HepG2 (cell line): Measurements from ENCODE around the gene TMUB1. TPM values are rescaled to one million over a fixed set of nuclear protein-coding genes. Genes with fewer than 3 reads are reported as not detected.

Experiments used
- HDAC2 ChIP-seq: sonication (generic); formaldehyde crosslinking; IDR thresholded peaks from 2 replicates; pipeline ENCODE4 v1.4.0; 2020; ENCODE audit warnings: missing genetic modification reagents
- HOXA5 ChIP-seq: sonication (generic); formaldehyde crosslinking; IDR thresholded peaks from 2 replicates; pipeline ENCODE4 v1.4.0; 2020; ENCODE audit warnings: missing genetic modification reagents
- KDM5B ChIP-seq: sonication (generic); formaldehyde crosslinking; IDR thresholded peaks from 2 replicates; pipeline ENCODE4 v1.4.0; 2020; ENCODE audit warnings: missing genetic modification reagents, mild to moderate bottlenecking, borderline replicate concordance
- MAZ ChIP-seq, 2 experiments: sonication (generic) in 1 of 2; formaldehyde crosslinking in 1 of 2; IDR thresholded peaks; 2 replicates each; pipeline versions ENCODE4 v1.5.0 to v1.6.1; 2012 to 2020; ENCODE audit warnings: low read depth in 2 of 2, mild to moderate bottlenecking in 2 of 2, borderline replicate concordance in 1 of 2, improper control_type of control experiment in 1 of 2, low read length in 1 of 2, missing genetic modification reagents in 1 of 2, moderate library complexity in 1 of 2
- NAIF1 ChIP-seq: sonication (generic); formaldehyde crosslinking; IDR thresholded peaks from 2 replicates; pipeline ENCODE4 v1.5.0; 2020; ENCODE audit warnings: mild to moderate bottlenecking, missing genetic modification reagents, borderline replicate concordance
- NR3C1 ChIP-seq: sonication (generic); formaldehyde crosslinking; IDR thresholded peaks from 2 replicates; pipeline ENCODE4 v1.4.0; 2020; ENCODE audit warnings: missing genetic modification reagents
- SIN3A ChIP-seq: IDR thresholded peaks from 2 replicates; pipeline ENCODE4 v1.6.1; 2011; ENCODE audit warnings: low read depth, mild to moderate bottlenecking, control low read depth, low read length, borderline replicate concordance
- TCF7L2 ChIP-seq: IDR thresholded peaks from 2 replicates; pipeline ENCODE4 v1.6.1; 2011; ENCODE audit warnings: mild to moderate bottlenecking, low read depth, low read length, moderate library complexity
- TRIM24 ChIP-seq: sonication (generic); formaldehyde crosslinking; IDR thresholded peaks from 2 replicates; pipeline ENCODE4 v1.8.0; 2022; ENCODE audit warnings: mild to moderate bottlenecking, missing genetic modification reagents
- ZBTB38 ChIP-seq: sonication (generic); formaldehyde crosslinking; IDR thresholded peaks from 2 replicates; pipeline ENCODE4 v1.5.1; 2020; ENCODE audit warnings: mild to moderate bottlenecking, missing genetic modification reagents
- ZKSCAN1 ChIP-seq: fragments of 150-350 bp; IDR thresholded peaks from 2 replicates; pipeline ENCODE4 v1.6.1; 2014; ENCODE audit warnings: low read length
- ZNF12 ChIP-seq: sonication (generic); formaldehyde crosslinking; IDR thresholded peaks from 2 replicates; pipeline ENCODE4 v1.5.0; 2020; ENCODE audit warnings: missing genetic modification reagents
- ZNF207 ChIP-seq: fragments of 450-650 bp; IDR thresholded peaks from 2 replicates; pipeline ENCODE4 v1.6.1; 2016; ENCODE audit warnings: antibody characterized with exemption, borderline replicate concordance
- ZNF430 ChIP-seq: sonication (generic); formaldehyde crosslinking; IDR thresholded peaks from 2 replicates; pipeline ENCODE4 v1.9.0; 2021; ENCODE audit warnings: mild to moderate bottlenecking, missing genetic modification reagents
- ZNF530 ChIP-seq: sonication (generic); formaldehyde crosslinking; IDR thresholded peaks from 2 replicates; pipeline ENCODE4 v1.5.0; 2020; ENCODE audit warnings: low read depth, mild to moderate bottlenecking, missing genetic modification reagents
- ZNF556 ChIP-seq: sonication (generic); formaldehyde crosslinking; IDR thresholded peaks from 2 replicates; pipeline ENCODE4 v1.4.0; 2020; ENCODE audit warnings: mild to moderate bottlenecking, missing genetic modification reagents, borderline replicate concordance
- ZNF772 ChIP-seq: sonication (generic); formaldehyde crosslinking; IDR thresholded peaks from 2 replicates; pipeline ENCODE4 v1.5.0; 2020; ENCODE audit warnings: mild to moderate bottlenecking, missing genetic modification reagents
- ZNF883 ChIP-seq: sonication (generic); formaldehyde crosslinking; IDR thresholded peaks from 2 replicates; pipeline ENCODE4 v1.5.1; 2020; ENCODE audit warnings: mild to moderate bottlenecking, missing genetic modification reagents; ENCODE audit errors: not compliant biosample characterization
- ZNF891 ChIP-seq: sonication (generic); formaldehyde crosslinking; IDR thresholded peaks from 2 replicates; pipeline ENCODE4 v1.5.0; 2020; ENCODE audit warnings: mild to moderate bottlenecking, missing genetic modification reagents
- ZSCAN12 ChIP-seq: sonication (generic); formaldehyde crosslinking; IDR thresholded peaks from 2 replicates; pipeline ENCODE4 v1.9.0; 2021; ENCODE audit warnings: mild to moderate bottlenecking, missing genetic modification reagents
- polyA plus RNA-seq, 8 experiments: library from polyadenylated mRNA; depleted of rRNA in 3 of 8; stranded (reverse) in 7 of 8; unstranded in 1 of 8; fragments of >200 nt; fragmentation: Illumina TruSeq in 4 of 8; extraction: Trizol in 4 of 8; gene quantifications; 2 replicates each; pipeline versions ENCODE4 v1.2.1 to v1.2.3, GENCODE V29; 2011 to 2016; ENCODE audit warnings: low read depth in 4 of 8, missing spikeins in 1 of 8, mixed read lengths in 1 of 8; ENCODE audit not compliant: insufficient read depth in 1 of 8
- total RNA-seq, 5 experiments: library from RNA; depleted of rRNA; stranded (reverse); fragments of >200 nt; fragmentation: Illumina TruSeq; extraction: Trizol; gene quantifications; 2 replicates each; pipeline ENCODE4 v1.2.3, GENCODE V29; 2016; ENCODE audit warnings: low read depth in 1 of 5
- TF ChIP-seq, protein P1 (sequence below): sonication (generic); formaldehyde crosslinking; IDR thresholded peaks from 2 replicates; pipeline ENCODE4 v1.4.0; 2020; ENCODE audit warnings: missing genetic modification reagents, borderline replicate concordance
- TF ChIP-seq, protein P2 (sequence below): sonication (generic); formaldehyde crosslinking; IDR thresholded peaks from 2 replicates; pipeline ENCODE4 v1.5.0; 2020; ENCODE audit warnings: mild to moderate bottlenecking, low read depth, missing genetic modification reagents, borderline replicate concordance
- TF ChIP-seq, protein P3 (sequence below): sonication (generic); formaldehyde crosslinking; IDR thresholded peaks from 2 replicates; pipeline ENCODE4 v1.8.1; 2022; ENCODE audit warnings: mild to moderate bottlenecking, missing genetic modification reagents

TMUB1 gene
- total and polyA plus RNA-seq, 2 of the 13 experiments (the other 11 are each of a cell fraction or from before 2014, with no cell fraction given): 44.8 to 51.6 TPM

DNA sequence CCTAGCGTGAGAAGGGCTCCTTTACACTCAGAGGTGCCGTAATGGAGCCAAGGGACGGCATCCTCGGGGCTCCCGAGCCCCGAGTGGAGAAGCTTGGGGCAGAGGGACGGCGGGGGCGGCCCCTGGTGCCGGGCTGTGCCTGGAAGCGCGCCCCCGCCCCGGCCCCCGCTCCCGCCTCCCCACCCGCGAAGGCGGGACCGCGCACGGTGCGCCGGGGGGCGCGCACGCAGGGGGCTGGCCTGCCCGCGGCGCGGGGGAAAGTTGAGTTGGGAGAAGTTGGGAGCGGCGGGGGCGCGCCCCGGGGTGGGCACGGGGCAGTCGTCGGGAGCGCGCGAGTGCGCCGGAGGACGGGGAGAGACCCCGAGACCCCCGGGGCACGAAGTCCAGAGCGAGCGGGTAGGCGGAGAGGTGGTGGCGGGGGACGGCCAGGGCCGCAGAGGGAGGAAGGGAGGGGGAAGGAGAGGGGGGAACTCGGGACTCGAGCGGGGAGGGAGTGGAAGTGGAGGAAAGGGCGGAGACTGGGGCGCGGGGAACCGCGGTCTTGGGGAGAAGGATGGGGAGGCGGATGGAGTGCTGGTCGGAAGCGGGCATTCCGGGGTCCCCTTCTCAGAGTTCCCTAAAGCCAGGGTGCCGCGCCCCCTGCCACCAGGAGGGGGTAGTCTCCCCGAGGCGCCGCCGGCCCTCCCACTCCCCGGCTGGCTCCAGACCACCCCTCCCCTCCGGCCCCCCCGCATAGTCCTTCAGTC is 23.8 kb downstream of the TMUB1 start, which contains the start of gene SLC4A2 (continued):
- no peak; the same call in 1 of the 2 replicates for TF ChIP-seq SIN3A
- TF ChIP-seq, protein P1, sequence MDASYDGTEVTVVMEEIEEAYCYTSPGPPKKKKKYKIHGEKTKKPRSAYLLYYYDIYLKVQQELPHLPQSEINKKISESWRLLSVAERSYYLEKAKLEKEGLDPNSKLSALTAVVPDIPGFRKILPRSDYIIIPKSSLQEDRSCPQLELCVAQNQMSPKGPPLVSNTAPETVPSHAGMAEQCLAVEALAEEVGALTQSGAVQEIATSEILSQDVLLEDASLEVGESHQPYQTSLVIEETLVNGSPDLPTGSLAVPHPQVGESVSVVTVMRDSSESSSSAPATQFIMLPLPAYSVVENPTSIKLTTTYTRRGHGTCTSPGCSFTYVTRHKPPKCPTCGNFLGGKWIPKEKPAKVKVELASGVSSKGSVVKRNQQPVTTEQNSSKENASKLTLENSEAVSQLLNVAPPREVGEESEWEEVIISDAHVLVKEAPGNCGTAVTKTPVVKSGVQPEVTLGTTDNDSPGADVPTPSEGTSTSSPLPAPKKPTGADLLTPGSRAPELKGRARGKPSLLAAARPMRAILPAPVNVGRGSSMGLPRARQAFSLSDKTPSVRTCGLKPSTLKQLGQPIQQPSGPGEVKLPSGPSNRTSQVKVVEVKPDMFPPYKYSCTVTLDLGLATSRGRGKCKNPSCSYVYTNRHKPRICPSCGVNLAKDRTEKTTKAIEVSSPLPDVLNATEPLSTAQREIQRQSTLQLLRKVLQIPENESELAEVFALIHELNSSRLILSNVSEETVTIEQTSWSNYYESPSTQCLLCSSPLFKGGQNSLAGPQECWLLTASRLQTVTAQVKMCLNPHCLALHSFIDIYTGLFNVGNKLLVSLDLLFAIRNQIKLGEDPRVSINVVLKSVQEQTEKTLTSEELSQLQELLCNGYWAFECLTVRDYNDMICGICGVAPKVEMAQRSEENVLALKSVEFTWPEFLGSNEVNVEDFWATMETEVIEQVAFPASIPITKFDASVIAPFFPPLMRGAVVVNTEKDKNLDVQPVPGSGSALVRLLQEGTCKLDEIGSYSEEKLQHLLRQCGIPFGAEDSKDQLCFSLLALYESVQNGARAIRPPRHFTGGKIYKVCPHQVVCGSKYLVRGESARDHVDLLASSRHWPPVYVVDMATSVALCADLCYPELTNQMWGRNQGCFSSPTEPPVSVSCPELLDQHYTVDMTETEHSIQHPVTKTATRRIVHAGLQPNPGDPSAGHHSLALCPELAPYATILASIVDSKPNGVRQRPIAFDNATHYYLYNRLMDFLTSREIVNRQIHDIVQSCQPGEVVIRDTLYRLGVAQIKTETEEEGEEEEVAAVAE (CRISPR knock-in tag): no peak
- TF ChIP-seq ZBTB38 (CRISPR knock-in tag): peak; percentile 16; the same call in 1 of the 2 replicates
- no peak for TF ChIP-seq NR3C1
- no peak for TF ChIP-seq ZSCAN12 (CRISPR knock-in tag)
- peak; percentile 90; the same call in 1 of the 2 replicates for TF ChIP-seq MAZ (IDR thresholded peaks at IDR 0.05; ENCODE audit: borderline replicate concordance, low read depth, low read length)
- TF ChIP-seq MAZ (CRISPR knock-in tag; IDR thresholded peaks at IDR 0.05; ENCODE audit: low read depth): peak; percentile 94
- 0 out of 2 replicates have a peak, but pooled peaks have one; percentile 12 for TF ChIP-seq HOXA5 (CRISPR knock-in tag)
- TF ChIP-seq ZKSCAN1: no peak
- TF ChIP-seq ZNF772 (CRISPR knock-in tag): no peak
- TF ChIP-seq, protein P2, sequence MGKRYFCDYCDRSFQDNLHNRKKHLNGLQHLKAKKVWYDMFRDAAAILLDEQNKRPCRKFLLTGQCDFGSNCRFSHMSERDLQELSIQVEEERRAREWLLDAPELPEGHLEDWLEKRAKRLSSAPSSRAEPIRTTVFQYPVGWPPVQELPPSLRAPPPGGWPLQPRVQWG (CRISPR knock-in tag): no peak
- no peak for TF ChIP-seq ZNF556 (CRISPR knock-in tag)
- no peak for TF ChIP-seq TRIM24 (CRISPR knock-in tag)
- no peak for TF ChIP-seq TCF7L2
- peak; percentile 59; the same call in 1 of the 2 replicates for TF ChIP-seq ZNF430 (CRISPR knock-in tag)
- TF ChIP-seq ZNF207: no peak
- TF ChIP-seq NAIF1 (CRISPR knock-in tag): no peak
- TF ChIP-seq ZNF530 (CRISPR knock-in tag): no peak
- TF ChIP-seq, protein P3, sequence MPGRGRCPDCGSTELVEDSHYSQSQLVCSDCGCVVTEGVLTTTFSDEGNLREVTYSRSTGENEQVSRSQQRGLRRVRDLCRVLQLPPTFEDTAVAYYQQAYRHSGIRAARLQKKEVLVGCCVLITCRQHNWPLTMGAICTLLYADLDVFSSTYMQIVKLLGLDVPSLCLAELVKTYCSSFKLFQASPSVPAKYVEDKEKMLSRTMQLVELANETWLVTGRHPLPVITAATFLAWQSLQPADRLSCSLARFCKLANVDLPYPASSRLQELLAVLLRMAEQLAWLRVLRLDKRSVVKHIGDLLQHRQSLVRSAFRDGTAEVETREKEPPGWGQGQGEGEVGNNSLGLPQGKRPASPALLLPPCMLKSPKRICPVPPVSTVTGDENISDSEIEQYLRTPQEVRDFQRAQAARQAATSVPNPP (CRISPR knock-in tag): no peak
- TF ChIP-seq KDM5B (CRISPR knock-in tag): 0 out of 2 replicates have a peak, but pooled peaks have one; percentile 13
- TF ChIP-seq ZNF883: no peak
- TF ChIP-seq HDAC2 (CRISPR knock-in tag): no peak
- TF ChIP-seq ZNF891 (CRISPR knock-in tag): no peak
- no peak for TF ChIP-seq ZNF12
